WTC11 (cell line): Measurements from ENCODE around the gene NUP62. TPM values are rescaled to one million over a fixed set of nuclear protein-coding genes. Genes with fewer than 3 reads are reported as not detected.

Experiments used
- ATAC-seq: fragments of 200-7000 bp; cut with Tn5 transposase; 2 replicates; pipeline ENCODE4 v1.10.0; 2021; ENCODE audit warnings: mild to moderate bottlenecking, moderate library complexity
- CTCF ChIA-PET: fragments of 300-600 bp; sonication (Branson Sonifier 250); formaldehyde crosslinking; loops from one replicate; lab custom pipeline; 2021; ENCODE audit warnings: antibody characterized with exemption; lab: Charles Lee
- POLR2A ChIA-PET: fragments of 350-600 bp; sonication (Branson Sonifier 250); formaldehyde crosslinking; loops from one replicate; lab custom pipeline; 2021; ENCODE audit warnings: antibody characterized with exemption; lab: Charles Lee
- DNase-seq: peaks from one replicate; pipeline ENCODE4 v3.0.0; 2021; ENCODE audit warnings: low spot score
- H3K27ac Mint-ChIP-seq: 2 replicates; pipeline ENCODE4 v1.8.0; 2021; ENCODE audit warnings: mixed read lengths
- H3K27me3 Mint-ChIP-seq: 2 replicates; pipeline ENCODE4 v1.8.0; 2021; ENCODE audit warnings: low read depth, mild to moderate bottlenecking, moderate library complexity, mixed read lengths
- H3K36me3 Mint-ChIP-seq: 2 replicates; pipeline ENCODE4 v1.8.0; 2021; ENCODE audit warnings: mixed read lengths
- H3K4me1 Mint-ChIP-seq: 2 replicates; pipeline ENCODE4 v1.8.0; 2022; ENCODE audit warnings: mixed read lengths
- H3K4me3 Mint-ChIP-seq: 2 replicates; pipeline ENCODE4 v1.8.0; 2021; ENCODE audit warnings: mild to moderate bottlenecking, moderate library complexity, mixed read lengths
- H3K9me3 Mint-ChIP-seq: 2 replicates; pipeline ENCODE4 v1.8.0; 2021; ENCODE audit warnings: mixed read lengths
- ARID4B ChIP-seq: sonication (generic); formaldehyde crosslinking; IDR thresholded peaks from 2 replicates; pipeline ENCODE4 v1.8.0; 2023; ENCODE audit warnings: missing genetic modification reagents, mild to moderate bottlenecking, borderline replicate concordance
- ATF2 ChIP-seq: sonication (generic); formaldehyde crosslinking; IDR thresholded peaks from 2 replicates; pipeline ENCODE4 v1.8.1; 2022; ENCODE audit warnings: low read depth, missing genetic modification reagents, borderline replicate concordance
- CTCF ChIP-seq: fragments of 200-600 bp; IDR thresholded peaks from 2 replicates; pipeline ENCODE4 v1.8.0; 2022; ENCODE audit warnings: antibody characterized with exemption
- FOXK1 ChIP-seq: sonication (generic); formaldehyde crosslinking; IDR thresholded peaks from 2 replicates; pipeline ENCODE4 v1.8.0; 2022; ENCODE audit warnings: mild to moderate bottlenecking, moderate library complexity, missing genetic modification reagents
- FOXP4 ChIP-seq: sonication (generic); formaldehyde crosslinking; IDR thresholded peaks from 2 replicates; pipeline ENCODE4 v1.8.0; 2022; ENCODE audit warnings: mild to moderate bottlenecking, missing genetic modification reagents
- GTF2I ChIP-seq: fragments of 250-450 bp; sonication (Bioruptor Pico); conservative IDR thresholded peaks from 2 replicates; pipeline ENCODE4 v1.4.0; 2021; ENCODE audit warnings: mild to moderate bottlenecking
- MLX ChIP-seq: sonication (generic); formaldehyde crosslinking; IDR thresholded peaks from 2 replicates; pipeline ENCODE4 v1.8.1; 2023; ENCODE audit warnings: mild to moderate bottlenecking, missing genetic modification reagents, moderate library complexity
- NFATC4 ChIP-seq: fragments of 250-450 bp; sonication (Bioruptor Pico); IDR thresholded peaks from 2 replicates; pipeline ENCODE4 v1.9.0; 2021; ENCODE audit warnings: mild to moderate bottlenecking
- SMAD3 ChIP-seq: sonication (generic); formaldehyde crosslinking; IDR thresholded peaks from 2 replicates; pipeline ENCODE4 v1.8.0; 2022; ENCODE audit warnings: missing genetic modification reagents, mild to moderate bottlenecking, borderline replicate concordance
- ZMAT4 ChIP-seq: fragments of 250-450 bp; sonication (Bioruptor Pico); IDR thresholded peaks from 2 replicates; pipeline ENCODE4 v1.9.0; 2021; ENCODE audit warnings: mild to moderate bottlenecking
- ZNF121 ChIP-seq: sonication (generic); formaldehyde crosslinking; IDR thresholded peaks from 2 replicates; pipeline ENCODE4 v1.8.0; 2023; ENCODE audit warnings: missing genetic modification reagents
- ZNF263 ChIP-seq: sonication (generic); formaldehyde crosslinking; IDR thresholded peaks from 2 replicates; pipeline ENCODE4 v1.8.1; 2022; ENCODE audit warnings: low read depth, mild to moderate bottlenecking, moderate library complexity, missing genetic modification reagents
- ZNF317 ChIP-seq: sonication (generic); formaldehyde crosslinking; IDR thresholded peaks from 2 replicates; pipeline ENCODE4 v1.8.1; 2023; ENCODE audit warnings: low read depth, mild to moderate bottlenecking, moderate library complexity, missing genetic modification reagents, borderline replicate concordance
- total RNA-seq: library from RNA; stranded (reverse); gene quantifications from 3 replicates; pipeline ENCODE4 v1.2.3, GENCODE V29; 2021

Gene NUP62
- total RNA-seq, 1 experiment from 2014 or later: 87.1 TPM

GRCh38 chr19:49918089-49918488, 11.2 kb downstream of the NUP62 start:
- no peak overlapping the region for H3K27ac Mint-ChIP-seq

GRCh38 chr19:49916839-49917733, 12.2 kb downstream of the NUP62 start:
- POLR2A ChIA-PET: interaction anchor here (1.0 to 2.4 kb wide), 3 partner anchors 9 to 13 kb away, joined by 3 to 7 read pairs (median 4); partner anchors contain the start of genes ATF5 and NUP62
- H3K27ac Mint-ChIP-seq: peak overlapping the region; percentile 92

More at GRCh38 chr19:49918089-49918488, 11.2 kb downstream of the NUP62 start:
- peaks cover 30% of the 10 kb centered on the region for H3K4me1 Mint-ChIP-seq
- peaks cover 6% of the 10 kb centered on the region for H3K9me3 Mint-ChIP-seq
- no peak overlapping the region for H3K4me3 Mint-ChIP-seq
- ATAC-seq: no peak
- no peaks in the 10 kb centered on the region for H3K27me3 Mint-ChIP-seq
- peak; percentile 66 for TF ChIP-seq ZNF121 (CRISPR knock-in tag)
- TF ChIP-seq NFATC4 (CRISPR knock-in tag): no peak
- TF ChIP-seq, all 79 proteins: peak for 1
- no peak for DNase-seq
- ChIA-PET POLR2A (interaction anchor here (2.4 kb wide), 1 partner anchor 12 kb away, joined by 7 read pairs; the partner anchor contains the start of gene NUP62), CTCF (interaction anchor here (1.2 to 2.2 kb wide), 2 partner anchors 11 to 20 kb away, joined by 7 to 8 read pairs; partner anchors contain the start of genes ATF5 and NUP62)
- H3K36me3 Mint-ChIP-seq: peaks cover 41% of the 10 kb centered on the region

More at GRCh38 chr19:49916839-49917733, 12.2 kb downstream of the NUP62 start:
- Mint-ChIP-seq H3K9me3 (peaks cover 6% of the 10 kb centered on the region), H3K4me1 (peaks cover 25% of the 10 kb centered on the region), H3K36me3 (peaks cover 49% of the 10 kb centered on the region), H3K27me3 (no peaks in the 10 kb centered on the region), H3K4me3 (no peak overlapping the region)
- TF ChIP-seq ZNF317 (no peak), ZNF263 (CRISPR knock-in tag) (no peak), ZMAT4 (CRISPR knock-in tag) (no peak), MLX (CRISPR knock-in tag) (no peak), ATF2 (no peak), CTCF (peak; percentile 18; the same call in 1 of the 2 replicates), ZNF121 (CRISPR knock-in tag) (peak; percentile 87), FOXK1 (CRISPR knock-in tag) (no peak), GTF2I (CRISPR knock-in tag) (no peak), FOXP4 (no peak), ARID4B (CRISPR knock-in tag) (no peak), SMAD3 (CRISPR knock-in tag) (no peak)
- DNase-seq (peak; percentile 62), ATAC-seq (peak; percentile 60)
- CTCF ChIA-PET: interaction anchor here (0.8 to 2.2 kb wide), 6 partner anchors 12 to 47 kb away, joined by 3 to 8 read pairs (median 4); partner anchors contain the start of genes ATF5 and NUP62
